Loucy (cell line): Measurements from ENCODE around the gene C22orf39.

Experiments used
- EZH2phosphoT487 ChIP-seq: fragments of 200-600 bp; IDR thresholded peaks from 2 replicates; pipeline ENCODE4 v1.6.1; 2018; ENCODE audit warnings: antibody characterized with exemption, mild to moderate bottlenecking, moderate library complexity, borderline replicate concordance
- TF ChIP-seq, protein P1 (sequence below): fragments of 200-600 bp; sonication (generic); conservative IDR thresholded peaks from 2 replicates; pipeline ENCODE4 v1.5.1; 2014; ENCODE audit warnings: mild to moderate bottlenecking, antibody characterized with exemption, low read length

DNA sequence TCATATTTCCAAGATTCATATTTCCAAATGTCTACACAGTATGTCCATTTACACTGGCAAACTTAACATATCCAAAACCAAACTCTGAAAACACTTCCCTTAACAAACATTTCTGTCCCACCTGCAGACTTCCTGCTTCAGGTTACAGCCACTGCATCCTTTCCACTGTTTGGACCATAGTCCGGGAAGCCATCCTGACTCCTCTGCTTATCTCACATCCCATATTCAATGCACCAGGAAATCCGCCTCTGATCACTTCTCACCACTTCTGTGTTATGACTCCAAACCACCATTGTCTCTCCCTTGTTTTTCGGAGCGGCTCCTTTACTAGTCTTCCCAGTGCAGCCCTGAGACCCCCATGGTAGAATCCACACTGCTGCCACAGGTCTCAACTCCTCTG lies 46.0 kb downstream of the C22orf39 start:
- TF ChIP-seq, protein P1, sequence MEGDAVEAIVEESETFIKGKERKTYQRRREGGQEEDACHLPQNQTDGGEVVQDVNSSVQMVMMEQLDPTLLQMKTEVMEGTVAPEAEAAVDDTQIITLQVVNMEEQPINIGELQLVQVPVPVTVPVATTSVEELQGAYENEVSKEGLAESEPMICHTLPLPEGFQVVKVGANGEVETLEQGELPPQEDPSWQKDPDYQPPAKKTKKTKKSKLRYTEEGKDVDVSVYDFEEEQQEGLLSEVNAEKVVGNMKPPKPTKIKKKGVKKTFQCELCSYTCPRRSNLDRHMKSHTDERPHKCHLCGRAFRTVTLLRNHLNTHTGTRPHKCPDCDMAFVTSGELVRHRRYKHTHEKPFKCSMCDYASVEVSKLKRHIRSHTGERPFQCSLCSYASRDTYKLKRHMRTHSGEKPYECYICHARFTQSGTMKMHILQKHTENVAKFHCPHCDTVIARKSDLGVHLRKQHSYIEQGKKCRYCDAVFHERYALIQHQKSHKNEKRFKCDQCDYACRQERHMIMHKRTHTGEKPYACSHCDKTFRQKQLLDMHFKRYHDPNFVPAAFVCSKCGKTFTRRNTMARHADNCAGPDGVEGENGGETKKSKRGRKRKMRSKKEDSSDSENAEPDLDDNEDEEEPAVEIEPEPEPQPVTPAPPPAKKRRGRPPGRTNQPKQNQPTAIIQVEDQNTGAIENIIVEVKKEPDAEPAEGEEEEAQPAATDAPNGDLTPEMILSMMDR, result no peak
- TF ChIP-seq EZH2phosphoT487, result no peak
